GM18520 (cell line): Measurements from ENCODE around the gene SAPCD2.
"Not testable (repeated sequence)": the region's sequence is repeated elsewhere in the genome, so short reads cannot be mapped to it uniquely, and the experiment has no call there.

Experiments used
- ATAC-seq: cut with Tn5 transposase; IDR thresholded peaks from one replicate; pipeline ENCODE4 v1.9.1; 2021; ENCODE audit not compliant: unreplicated experiment

Gene SAPCD2

DNA sequence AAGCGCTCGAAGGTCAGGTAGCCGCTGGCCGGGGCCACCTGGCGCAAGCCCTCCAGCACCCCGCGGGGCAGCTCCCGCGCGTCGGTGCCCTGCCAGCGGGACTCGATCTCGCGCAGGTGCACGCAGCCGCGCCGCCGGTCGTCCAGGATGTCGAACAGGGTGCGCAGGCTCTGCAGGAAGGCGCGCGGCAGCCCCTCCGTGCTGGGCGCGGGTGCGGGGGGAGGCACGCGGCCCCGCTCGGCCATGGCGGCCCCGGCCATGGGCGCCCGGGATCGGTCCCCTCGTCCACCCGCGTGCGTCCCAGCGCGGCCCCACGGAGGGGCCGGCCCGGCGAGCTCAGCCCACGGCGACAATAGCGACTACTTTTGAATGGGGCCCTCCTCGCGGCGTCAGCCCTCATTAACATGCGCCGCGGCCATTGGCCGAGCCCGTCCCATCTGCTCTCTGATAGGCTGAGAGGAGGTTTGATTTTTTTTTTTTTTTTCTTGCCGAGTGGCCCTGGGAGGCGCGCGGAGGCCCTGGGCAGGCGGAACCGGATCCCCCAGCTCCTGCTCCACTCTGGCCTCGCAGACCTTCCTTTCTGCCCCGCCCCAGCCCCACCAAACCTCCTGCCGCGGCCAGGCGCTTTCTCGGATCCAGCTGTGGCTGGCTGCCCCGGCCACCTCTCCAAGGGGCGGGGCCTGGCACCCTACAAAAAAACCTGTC, at the start of gene SAPCD2:
SAPCD2 (minus strand) TSS at position 357 of the 705 bp plus-strand sequence; CDS start at position 260, 97 bp downstream.
- peak; percentile 78 for ATAC-seq

- not testable (repeated sequence) for ATAC-seq
Measured at GRCh38 chr9:137118092-137118603, 47.8 kb upstream of the SAPCD2 start.

GRCh38 chr9:137117269-137117731, 46.9 kb upstream of the SAPCD2 start:
- ATAC-seq, result no peak

GRCh38 chr9:137116728-137117127, 46.4 kb upstream of the SAPCD2 start:
- no peak for ATAC-seq

GRCh38 chr9:137116027-137116507, 45.7 kb upstream of the SAPCD2 start:
- ATAC-seq, result no peak

- ATAC-seq, result no peak
Measured at GRCh38 chr9:137115394-137116026, 45.2 kb upstream of the SAPCD2 start.

DNA sequence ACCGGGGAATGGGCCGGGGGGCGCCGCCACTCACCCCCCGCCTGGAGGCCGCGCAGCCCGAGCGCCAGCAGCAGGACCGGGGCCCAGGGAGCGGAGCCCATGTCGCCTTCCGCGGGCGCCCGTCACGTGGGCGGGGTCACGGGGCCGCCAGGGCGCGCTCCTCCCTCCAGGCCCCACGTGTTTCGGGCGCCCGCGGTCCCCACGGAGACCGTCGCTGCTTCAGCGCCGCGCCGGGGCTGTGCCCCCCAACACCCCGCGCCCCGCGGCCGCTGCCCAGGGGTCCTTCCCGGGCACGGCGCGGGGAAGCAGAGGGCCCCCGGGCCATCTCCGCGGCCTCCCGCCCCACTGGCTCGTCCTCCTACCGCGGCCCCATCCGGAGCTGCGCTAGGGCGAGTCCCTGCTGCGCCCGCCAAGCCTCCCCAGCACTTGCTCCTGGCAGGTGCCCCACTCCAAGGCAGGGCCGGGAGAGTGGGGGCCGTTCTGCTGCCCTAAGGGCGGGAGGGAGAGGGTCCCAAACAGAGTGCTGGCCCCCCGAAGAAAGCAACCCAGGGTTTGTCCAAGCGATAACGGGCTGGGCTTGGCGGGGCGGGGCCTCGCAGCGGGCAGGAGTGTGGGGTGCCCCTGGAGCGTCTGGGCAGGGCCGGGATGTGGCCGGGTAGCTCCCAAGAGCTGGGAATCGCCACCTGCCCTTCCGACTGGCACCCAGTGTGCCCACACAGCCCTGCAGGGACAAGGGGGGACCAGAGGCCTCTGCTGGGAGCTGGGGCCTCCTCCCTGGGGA, 44.4 kb upstream of the SAPCD2 start, which contains the start of gene DPP7:
DPP7 (minus strand) TSS at position 121 of the 781 bp plus-strand sequence; CDS start at position 101, 20 bp downstream.
- ATAC-seq, result peak; percentile 56

- no peak for ATAC-seq
Measured at GRCh38 chr9:137114220-137114612, 43.9 kb upstream of the SAPCD2 start.

DNA sequence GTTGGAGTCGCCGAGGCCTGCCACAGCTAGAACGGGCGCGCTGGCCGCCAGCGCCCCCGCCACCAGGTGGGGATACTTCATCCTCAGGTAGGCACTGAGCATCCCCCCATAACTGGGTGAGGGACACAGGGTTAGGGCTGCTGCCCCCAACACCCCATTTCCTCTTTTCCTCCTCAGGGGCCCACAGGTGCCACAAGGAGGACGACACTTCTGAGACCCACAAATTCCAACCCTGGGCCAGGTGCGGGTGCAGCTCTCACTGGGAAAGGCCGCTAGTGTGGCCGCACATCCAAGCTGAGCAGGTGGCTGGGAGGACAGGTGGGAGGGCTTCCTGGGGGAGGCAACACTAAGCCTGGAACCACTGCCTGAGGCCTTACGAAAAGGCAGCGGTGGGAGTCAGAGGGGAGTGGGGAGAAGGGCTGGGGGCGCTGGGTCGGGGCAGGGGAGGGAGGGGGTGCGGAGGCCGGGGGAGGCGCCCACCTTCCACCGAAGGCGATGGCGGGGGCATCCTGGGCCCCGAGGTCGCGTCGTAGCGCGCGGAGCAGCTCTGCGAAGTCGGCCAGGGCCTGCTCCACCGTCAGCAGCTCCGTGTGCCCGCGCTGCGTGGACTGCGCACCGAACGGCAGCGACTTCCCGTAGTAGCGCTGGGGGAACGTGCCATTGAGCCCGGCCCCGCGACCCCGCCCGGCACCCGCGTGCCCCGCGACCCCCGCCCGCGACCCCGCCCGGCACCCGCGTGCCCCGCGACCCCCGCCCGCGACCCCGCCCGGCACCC, 43.2 kb upstream of the SAPCD2 start:
- no peak for ATAC-seq

DNA sequence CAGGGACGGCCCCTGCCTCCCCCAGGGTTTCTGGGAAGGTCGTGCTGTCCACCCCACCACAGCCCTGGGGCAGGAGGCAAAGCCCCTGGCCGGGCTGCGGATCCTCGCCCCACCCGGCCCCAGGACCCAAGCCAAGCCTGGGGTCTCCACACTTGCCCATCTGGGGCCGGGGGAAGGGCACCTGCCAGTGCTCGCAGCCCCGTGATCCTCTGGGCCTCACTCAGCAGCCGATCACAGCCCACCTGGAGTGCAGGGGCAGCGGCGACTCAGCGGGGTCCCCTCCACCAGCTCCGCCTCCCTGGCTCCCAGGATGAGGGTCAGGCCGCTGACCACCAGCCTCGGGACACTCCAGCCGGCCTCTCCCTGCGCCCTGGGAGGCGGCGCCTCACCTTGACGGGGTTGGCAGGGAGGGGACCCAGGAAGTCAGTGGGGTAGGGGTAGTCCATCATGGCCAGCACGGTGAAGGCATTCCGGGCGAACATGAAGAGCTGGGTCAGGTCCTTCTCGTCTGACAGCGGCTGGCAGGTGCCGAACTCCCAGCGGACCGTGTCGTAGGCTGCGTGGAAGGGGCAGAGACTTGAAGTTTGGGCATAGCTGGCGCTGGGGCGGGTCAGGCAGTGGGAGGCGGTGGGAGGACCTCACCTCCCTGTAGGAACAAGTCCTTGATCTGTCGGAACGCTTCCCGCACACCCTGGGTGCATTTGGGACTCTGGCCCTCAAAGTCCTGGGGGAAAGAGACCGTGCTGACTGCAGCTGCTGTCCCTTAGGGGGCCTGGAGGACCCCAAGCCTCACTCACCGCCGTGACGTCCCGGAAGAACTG, 42.4 kb upstream of the SAPCD2 start:
- no peak for ATAC-seq

- no peak for ATAC-seq
Measured at GRCh38 chr9:137111788-137112563, 41.6 kb upstream of the SAPCD2 start.

GRCh38 chr9:137110911-137111787, 40.8 kb upstream of the SAPCD2 start:
- no peak for ATAC-seq

GRCh38 chr9:137110147-137110910, 40.0 kb upstream of the SAPCD2 start:
- no peak for ATAC-seq

GRCh38 chr9:137109250-137110146, 39.1 kb upstream of the SAPCD2 start:
- no peak for ATAC-seq

GRCh38 chr9:137108608-137109249, 38.4 kb upstream of the SAPCD2 start:
- no peak for ATAC-seq

- no peak for ATAC-seq
Measured at GRCh38 chr9:137107982-137108381, 37.6 kb upstream of the SAPCD2 start.
